Spleen (tissue), 7 donors: Measurements from ENCODE around the gene MCTP1.

Experiments used
- CTCF ChIP-seq, 11 experiments: fragments of 200-600 bp in 7 of 11; fragments of 450-650 bp in 4 of 11; sonication (generic) in 4 of 11; IDR thresholded peaks in 8 of 11; conservative IDR thresholded peaks in 3 of 11; 1 replicate in 7 of 11; 2 replicates in 4 of 11; pipeline versions ENCODE4 v1.4.0 to v1.8.0; 2016 to 2021; ENCODE audit warnings: antibody characterized with exemption in 11 of 11, inconsistent platforms in 4 of 11, mild to moderate bottlenecking in 1 of 11
- POLR2A ChIP-seq, 3 donors: fragments of 450-650 bp; IDR thresholded peaks; one replicate each; pipeline ENCODE4 v1.5.1; 2017; ENCODE audit warnings: antibody characterized with exemption in 3 of 3, mild to moderate bottlenecking in 1 of 3
- donor health status: DM: no; HTN: no; CAD: no; lungs with moderate emphysema.
- donor health status: DM: no; HTN: no; CAD: no.
- donor health status: DM: no; HTN: no; CAD: no.

GRCh38 chr5:94993491-94993890 lies 291.4 kb downstream of the MCTP1 start:
- TF ChIP-seq CTCF (IDR thresholded peaks at IDR 0.05 in 8 of 11, conservative IDR thresholded peaks at IDR 0.05 in 3 of 11) (no peak), POLR2A (IDR thresholded peaks at IDR 0.05) (no peak)
